Chondrocyte (in vitro differentiated cells): Measurements from ENCODE around the gene EIF4G3. TPM values are rescaled to one million over a fixed set of nuclear protein-coding genes. Genes with fewer than 3 reads are reported as not detected.

Experiments
- DNase-seq: peaks from one replicate; pipeline ENCODE4 v3.0.0; 2021; ENCODE audit warnings: mixed read lengths, low spot score
- H3K27ac Mint-ChIP-seq: one replicate; pipeline ENCODE4 v1.8.0; 2021; ENCODE audit warnings: mild to moderate bottlenecking, moderate library complexity, mixed read lengths; ENCODE audit not compliant: unreplicated experiment
- H3K27me3 Mint-ChIP-seq: 2 replicates; pipeline ENCODE4 v1.8.0; 2021; ENCODE audit warnings: low read depth, mixed read lengths
- H3K36me3 Mint-ChIP-seq: 2 replicates; pipeline ENCODE4 v1.8.0; 2021; ENCODE audit warnings: low read depth, mixed read lengths
- H3K4me1 Mint-ChIP-seq: 2 replicates; pipeline ENCODE4 v1.8.0; 2021; ENCODE audit warnings: low read depth, mild to moderate bottlenecking, mixed read lengths
- H3K4me3 Mint-ChIP-seq: one replicate; pipeline ENCODE4 v1.8.0; 2021; ENCODE audit warnings: mild to moderate bottlenecking, moderate library complexity, mixed read lengths; ENCODE audit not compliant: unreplicated experiment
- H3K9me3 Mint-ChIP-seq: 2 replicates; pipeline ENCODE4 v1.8.0; 2021; ENCODE audit warnings: low read depth, mixed read lengths
- total RNA-seq: library from RNA; stranded (reverse); gene quantifications from 3 replicates; pipeline ENCODE4 v1.2.1, GENCODE V29; 2021
- TF ChIP-seq, protein P1 (sequence below): fragments of 200-600 bp; sonication (generic); IDR thresholded peaks from 2 replicates; pipeline ENCODE4 v1.5.0; 2021; ENCODE audit warnings: antibody characterized with exemption, mild to moderate bottlenecking, moderate library complexity

EIF4G3 gene
- total RNA-seq, 1 donor from 2014 or later: 56.6 TPM

DNA sequence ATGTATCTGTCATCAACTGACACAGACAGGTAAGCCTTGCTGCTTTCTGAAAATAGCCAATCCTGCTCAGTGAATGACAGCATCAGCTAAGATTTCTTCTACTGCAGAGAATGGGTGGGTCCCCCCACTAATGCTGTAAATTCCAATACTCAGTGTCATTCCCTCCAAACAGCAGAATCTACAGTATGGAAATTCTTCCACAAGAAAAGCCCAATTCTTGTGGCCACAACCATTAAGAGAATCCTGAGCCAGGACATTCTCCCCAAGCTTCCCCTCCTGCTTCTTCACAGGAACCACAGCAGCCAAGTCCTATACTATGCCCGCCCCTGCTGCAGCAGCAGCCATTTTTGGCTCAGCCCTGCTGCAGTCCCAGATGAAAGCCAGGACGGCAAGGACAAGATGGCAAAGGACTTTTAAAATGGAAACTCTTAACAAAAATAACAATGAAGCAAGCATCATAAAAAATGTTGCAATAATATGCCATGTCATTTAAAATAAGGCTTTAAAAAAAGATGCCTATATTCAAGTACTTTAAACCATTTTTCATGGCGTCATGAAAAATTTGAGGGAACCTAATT, 26.8 kb downstream of the EIF4G3 start:
- Mint-ChIP-seq H3K27ac (peak overlapping the region; percentile 98), H3K36me3 (no peaks in the 10 kb centered on the region), H3K4me1 (peaks cover 34% of the 10 kb centered on the region), H3K9me3 (no peaks in the 10 kb centered on the region), H3K4me3 (peak overlapping the region; percentile 54), H3K27me3 (no peaks in the 10 kb centered on the region)
- TF ChIP-seq, protein P1, sequence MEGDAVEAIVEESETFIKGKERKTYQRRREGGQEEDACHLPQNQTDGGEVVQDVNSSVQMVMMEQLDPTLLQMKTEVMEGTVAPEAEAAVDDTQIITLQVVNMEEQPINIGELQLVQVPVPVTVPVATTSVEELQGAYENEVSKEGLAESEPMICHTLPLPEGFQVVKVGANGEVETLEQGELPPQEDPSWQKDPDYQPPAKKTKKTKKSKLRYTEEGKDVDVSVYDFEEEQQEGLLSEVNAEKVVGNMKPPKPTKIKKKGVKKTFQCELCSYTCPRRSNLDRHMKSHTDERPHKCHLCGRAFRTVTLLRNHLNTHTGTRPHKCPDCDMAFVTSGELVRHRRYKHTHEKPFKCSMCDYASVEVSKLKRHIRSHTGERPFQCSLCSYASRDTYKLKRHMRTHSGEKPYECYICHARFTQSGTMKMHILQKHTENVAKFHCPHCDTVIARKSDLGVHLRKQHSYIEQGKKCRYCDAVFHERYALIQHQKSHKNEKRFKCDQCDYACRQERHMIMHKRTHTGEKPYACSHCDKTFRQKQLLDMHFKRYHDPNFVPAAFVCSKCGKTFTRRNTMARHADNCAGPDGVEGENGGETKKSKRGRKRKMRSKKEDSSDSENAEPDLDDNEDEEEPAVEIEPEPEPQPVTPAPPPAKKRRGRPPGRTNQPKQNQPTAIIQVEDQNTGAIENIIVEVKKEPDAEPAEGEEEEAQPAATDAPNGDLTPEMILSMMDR: no peak
- no peak for DNase-seq

- H3K4me3 Mint-ChIP-seq: no peak overlapping the region
- H3K4me1 Mint-ChIP-seq: peaks cover 33% of the 10 kb centered on the region
- no peaks in the 10 kb centered on the region for H3K9me3 Mint-ChIP-seq
- DNase-seq: no peak
- H3K36me3 Mint-ChIP-seq: no peaks in the 10 kb centered on the region
- TF ChIP-seq, protein P1: no peak
- H3K27me3 Mint-ChIP-seq: no peaks in the 10 kb centered on the region
- H3K27ac Mint-ChIP-seq: peak overlapping the region; percentile 98
These were observed 27.3 kb downstream of the EIF4G3 start for GRCh38 chr1:21149430-21149854.

DNA sequence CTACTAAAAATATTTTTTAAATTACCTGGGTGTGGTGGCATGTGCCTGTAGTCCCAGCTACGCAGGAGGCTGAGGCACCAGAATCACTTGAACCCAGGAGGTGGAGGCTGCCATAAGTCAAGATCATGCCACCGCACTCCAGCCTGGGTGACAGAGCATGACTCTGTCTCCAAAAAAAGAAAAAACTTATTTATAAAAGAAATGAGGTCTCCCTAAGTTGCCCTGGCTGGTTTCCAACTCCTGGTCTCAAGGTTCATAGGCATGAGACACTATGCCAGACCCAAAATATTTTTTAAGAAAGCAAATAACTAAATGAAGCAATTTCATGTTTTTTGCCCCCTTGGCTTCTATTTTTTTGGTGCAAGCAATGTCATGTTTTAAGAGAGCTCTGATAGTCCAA, 32.9 kb downstream of the EIF4G3 start:
- no peaks in the 10 kb centered on the region for H3K36me3 Mint-ChIP-seq

GRCh38 chr1:21143138-21143537, 33.6 kb downstream of the EIF4G3 start:
- Mint-ChIP-seq H3K9me3 (no peaks in the 10 kb centered on the region), H3K36me3 (peaks cover under 1% of the 10 kb centered on the region), H3K27ac (no peak overlapping the region), H3K4me1 (peaks cover 29% of the 10 kb centered on the region), H3K4me3 (no peak overlapping the region), H3K27me3 (no peaks in the 10 kb centered on the region)
- no peak for DNase-seq
- TF ChIP-seq, protein P1: no peak

More for the DNA sequence above, 32.9 kb downstream of the EIF4G3 start:
- Mint-ChIP-seq H3K27ac (no peak overlapping the region), H3K9me3 (no peaks in the 10 kb centered on the region), H3K4me3 (no peak overlapping the region), H3K4me1 (peaks cover 26% of the 10 kb centered on the region), H3K27me3 (no peaks in the 10 kb centered on the region)
- no peak for DNase-seq
- TF ChIP-seq, protein P1: no peak

DNA sequence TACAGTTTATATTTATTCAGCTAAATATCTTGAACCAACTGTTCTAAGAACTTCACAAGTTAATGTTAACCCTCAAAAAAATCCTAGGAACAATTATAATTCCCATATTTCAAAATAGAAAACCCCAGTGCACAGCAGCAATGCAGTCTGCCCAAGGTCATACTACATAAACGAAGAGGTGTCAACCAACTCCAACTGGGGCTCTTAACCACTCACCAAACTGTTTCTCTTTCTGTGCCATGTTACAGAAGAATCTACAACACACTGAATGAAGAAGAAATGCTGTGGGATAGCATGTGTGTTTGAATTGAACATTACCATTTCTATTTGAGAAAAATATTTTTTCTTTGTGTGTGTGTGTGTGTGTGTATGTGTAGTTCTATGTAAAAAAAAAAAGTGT, 35.7 kb downstream of the EIF4G3 start:
- peaks cover 33% of the 10 kb centered on the region for H3K4me1 Mint-ChIP-seq
- TF ChIP-seq, protein P1: no peak
- H3K27me3 Mint-ChIP-seq: no peaks in the 10 kb centered on the region
- no peak overlapping the region for H3K27ac Mint-ChIP-seq
- peaks cover 3% of the 10 kb centered on the region for H3K36me3 Mint-ChIP-seq
- DNase-seq: no peak
- no peaks in the 10 kb centered on the region for H3K9me3 Mint-ChIP-seq
- H3K4me3 Mint-ChIP-seq: no peak overlapping the region
